GM23248 (cell line): Measurements from ENCODE around the gene MAPK8IP3.

Experiments
- EZH2 ChIP-seq: fragments of 200-600 bp; sonication (generic); IDR thresholded peaks from 2 replicates; pipeline ENCODE4 v1.6.1; 2018; ENCODE audit warnings: antibody characterized with exemption, mild to moderate bottlenecking; ENCODE audit not compliant: insufficient read depth, poor library complexity, severe bottlenecking
- EZH2phosphoT487 ChIP-seq: fragments of 200-600 bp; sonication (generic); IDR thresholded peaks from 2 replicates; pipeline ENCODE4 v1.6.1; 2018; ENCODE audit warnings: antibody characterized with exemption, moderate library complexity, mild to moderate bottlenecking, low read depth; ENCODE audit not compliant: insufficient read depth

GRCh38 chr16:1775006-1775845, 69.2 kb downstream of the MAPK8IP3 start:
- TF ChIP-seq EZH2: no peak
- no peak for TF ChIP-seq EZH2phosphoT487
